Adipose tissue (tissue), 3 donors: Measurements from ENCODE around the gene ADD1. TPM values are rescaled to one million over a fixed set of nuclear protein-coding genes. Genes with fewer than 3 reads are reported as not detected.
"Not testable (repeated sequence)": the region's sequence is repeated elsewhere in the genome, so short reads cannot be mapped to it uniquely, and the experiment has no call there.

Source experiments
- H3K27ac ChIP-seq: one replicate; pipeline ENCODE4 v1.5.1; 2013; ENCODE audit warnings: low read depth, low read length
- WGBS, 3 donors: extraction: QIAGEN DNeasy Blood & Tissue Kit; methylation state at CpG; one replicate each; pipeline ENCODE4 v1.1.7; 2013; 5-methylcytosine and 5-hydroxymethylcytosine counted together
- polyA plus RNA-seq, 3 donors: library from polyadenylated mRNA; stranded (reverse); fragments of 200-250 nt; gene quantifications; one replicate each; pipeline ENCODE4 v1.2.3, GENCODE V29; 2013
- donor health status: healthy with polysubstance abuse.
- donor health status: Bipolar disorder and iron deficiency.
- donor health status: healthy.

Gene ADD1
- polyA plus RNA-seq, 3 donors = 66.5 to 270 (median 154) TPM

- not testable (repeated sequence) for H3K27ac ChIP-seq
- 88 to 91% (median 89%) methylated on average over 4 of the region's 4 CpGs for WGBS, 3 donors
Observed at GRCh38 chr4:2960450-2960849, 116.8 kb downstream of the ADD1 start.

GRCh38 chr4:2961421-2961810, 117.8 kb downstream of the ADD1 start:
- 43 to 75% (median 69%) methylated on average over 8 of the region's 8 CpGs for WGBS, 3 donors
- no peak overlapping the region for H3K27ac ChIP-seq

GRCh38 chr4:2961811-2962441, 118.3 kb downstream of the ADD1 start:
- no peak overlapping the region for H3K27ac ChIP-seq

GRCh38 chr4:2962614-2963174, 119.0 kb downstream of the ADD1 start:
- 0 to 1% (median 0%) methylated on average over 38 to 40 of the region's 40 CpGs for WGBS, 3 donors
- peak overlapping the region; percentile 59 for H3K27ac ChIP-seq

More at GRCh38 chr4:2961811-2962441, 118.3 kb downstream of the ADD1 start:
- 25 to 49% (median 37%) methylated on average over 14 of the region's 14 CpGs for WGBS, 3 donors

GRCh38 chr4:2963175-2963965, 119.7 kb downstream of the ADD1 start, which contains the start of the genes GRK4 and NOP14:
Gene GRK4, plus strand, starts transcription at chr4:2963571. Its CDS starts 500 bp downstream, at chr4:2964071.
Gene NOP14, minus strand, starts transcription at chr4:2963406. Its CDS starts 87 bp downstream, at chr4:2963319.
- WGBS, 3 donors = 0% methylated on average over 78 to 105 of the region's 105 CpGs
- peak within 1 kb of the TSS; percentile 59 for H3K27ac ChIP-seq

- 0 to 2% (median 1%) methylated on average over 31 to 38 of the region's 38 CpGs for WGBS, 3 donors
- no peak overlapping the region for H3K27ac ChIP-seq
Observed at GRCh38 chr4:2963966-2964471, 120.4 kb downstream of the ADD1 start.

GRCh38 chr4:2964706-2965258, 121.1 kb downstream of the ADD1 start:
- no peak overlapping the region for H3K27ac ChIP-seq
- WGBS, 3 donors = 57 to 65% (median 59%) methylated on average over 5 of the region's 5 CpGs

GRCh38 chr4:2965262-2965661, 121.6 kb downstream of the ADD1 start:
- 84 to 92% (median 89%) methylated on average over 16 of the region's 16 CpGs for WGBS, 3 donors
- no peak overlapping the region for H3K27ac ChIP-seq

- H3K27ac ChIP-seq = no peak overlapping the region
- 74 to 76% (median 74%) methylated on average over 3 of the region's 3 CpGs for WGBS, 3 donors
Observed at GRCh38 chr4:2968381-2968780, 124.7 kb downstream of the ADD1 start.

GRCh38 chr4:2971275-2971674, 127.6 kb downstream of the ADD1 start:
- WGBS, 3 donors = 81 to 95% (median 85%) methylated on average over 3 of the region's 3 CpGs
- H3K27ac ChIP-seq = no peak overlapping the region

- H3K27ac ChIP-seq = no peak overlapping the region
- 84 to 90% (median 86%) methylated on average over 14 of the region's 14 CpGs for WGBS, 3 donors
Observed at GRCh38 chr4:2977211-2978088, 133.8 kb downstream of the ADD1 start.

Other genes with a start within 250 kb of the ADD1 start
- 10 to 100 TPM; 18.2 to 52.9 (median 52.5) TPM for gene TNIP2, start 87.5 kb upstream of the ADD1 start, polyA plus RNA-seq
- gene SH3BP2, start 50.8 kb upstream of the ADD1 start, polyA plus RNA-seq = 10 to 100 TPM; 12.0 to 37.1 (median 24.5) TPM
- gene NOP14, start 119.6 kb downstream of the ADD1 start, polyA plus RNA-seq = 10 to 100 TPM; 19.2 to 22.6 (median 19.9) TPM
- gene GRK4, start 119.7 kb downstream of the ADD1 start, polyA plus RNA-seq = 1 to 10 TPM; 3.4 to 5.4 (median 3.4) TPM
- not detected for gene HTT-AS, start 230.7 kb downstream of the ADD1 start, polyA plus RNA-seq
- 10 to 100 TPM; 10.2 to 19.0 (median 12.2) TPM for gene HTT, start 230.8 kb downstream of the ADD1 start, polyA plus RNA-seq